H1 (cell line): ENCODE data around the gene AGAP3.

ENCODE experiments used
- EP300 ChIP-seq, 2 experiments: IDR thresholded peaks; 1 replicate in 1 of 2; 2 replicates in 1 of 2; pipeline ENCODE4 v1.6.1; 2011 to 2012; ENCODE audit warnings: low read depth in 2 of 2, low read length in 2 of 2, mild to moderate bottlenecking in 2 of 2, borderline replicate concordance in 1 of 2, inconsistent platforms in 1 of 2, moderate library complexity in 1 of 2
- HDAC2 ChIP-seq, 2 experiments: fragments of 300-600 bp in 1 of 2; sonication (generic) in 1 of 2; IDR thresholded peaks; 2 replicates each; pipeline ENCODE4 v1.6.1; 2011 to 2012; ENCODE audit warnings: low read depth in 2 of 2, low read length in 2 of 2, mild to moderate bottlenecking in 2 of 2, moderate library complexity in 2 of 2, borderline replicate concordance in 1 of 2, inconsistent platforms in 1 of 2
- HDAC6 ChIP-seq: IDR thresholded peaks from one replicate; pipeline ENCODE4 v1.7.1; 2012; ENCODE audit warnings: low read depth, mild to moderate bottlenecking, inconsistent platforms, low read length, moderate library complexity
- JUN ChIP-seq: IDR thresholded peaks from 2 replicates; pipeline ENCODE4 v1.6.1; 2011; ENCODE audit warnings: low read depth, mild to moderate bottlenecking, improper control_type of control experiment, low read length
- SIN3A ChIP-seq, 2 experiments: IDR thresholded peaks in 1 of 2; conservative IDR thresholded peaks in 1 of 2; 2 replicates each; pipeline ENCODE4 v1.6.1; 2011 to 2012; ENCODE audit warnings: low read length in 2 of 2, improper control_type of control experiment in 1 of 2, low read depth in 1 of 2, mild to moderate bottlenecking in 1 of 2
- SP1 ChIP-seq: IDR thresholded peaks from 2 replicates; pipeline ENCODE4 v1.6.1; 2011; ENCODE audit warnings: low read depth, low read length
- YY1 ChIP-seq: IDR thresholded peaks from 2 replicates; pipeline ENCODE4 v1.6.1; 2011; ENCODE audit warnings: low read depth, mild to moderate bottlenecking, low read length
- TF ChIP-seq, protein P1 (sequence below), 3 experiments: IDR thresholded peaks; 1 replicate in 2 of 3; 2 replicates in 1 of 3; pipeline versions ENCODE4 v1.5.1 to v1.6.1; 2011; ENCODE audit warnings: low read length in 3 of 3, mild to moderate bottlenecking in 3 of 3, inconsistent platforms in 2 of 3, low read depth in 1 of 3, moderate library complexity in 1 of 3; ENCODE audit not compliant: insufficient read depth in 1 of 3; ENCODE audit errors: control extremely low read depth in 1 of 3

DNA sequence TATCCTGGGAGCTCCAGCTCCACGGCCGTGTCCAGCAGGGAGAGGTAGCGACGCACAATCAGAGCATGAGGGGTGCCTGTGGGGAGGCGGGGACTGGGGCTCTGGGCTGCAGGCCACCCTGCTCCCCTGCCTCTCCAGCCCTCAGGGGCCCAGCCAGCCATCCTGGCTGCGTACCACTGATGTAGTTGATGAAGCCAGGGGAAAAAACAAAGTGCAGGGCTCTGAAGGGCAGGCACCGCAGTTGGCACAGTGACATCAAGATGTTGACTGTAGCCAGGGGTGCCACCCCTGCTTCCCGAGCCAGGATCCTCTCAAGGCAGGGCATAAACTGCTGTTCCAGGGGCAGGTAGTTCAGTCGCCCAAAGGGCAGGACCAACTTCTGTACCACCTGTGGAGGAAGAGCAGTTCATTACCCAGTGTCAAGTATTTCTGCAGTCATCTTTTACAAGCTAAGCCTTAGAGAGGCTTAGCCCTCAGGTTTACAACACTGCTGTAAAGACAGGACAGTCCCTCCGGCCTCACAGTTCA, 8.5 kb upstream of the AGAP3 start:
- TF ChIP-seq JUN: no peak
- no peak for TF ChIP-seq HDAC6
- TF ChIP-seq, protein P1, sequence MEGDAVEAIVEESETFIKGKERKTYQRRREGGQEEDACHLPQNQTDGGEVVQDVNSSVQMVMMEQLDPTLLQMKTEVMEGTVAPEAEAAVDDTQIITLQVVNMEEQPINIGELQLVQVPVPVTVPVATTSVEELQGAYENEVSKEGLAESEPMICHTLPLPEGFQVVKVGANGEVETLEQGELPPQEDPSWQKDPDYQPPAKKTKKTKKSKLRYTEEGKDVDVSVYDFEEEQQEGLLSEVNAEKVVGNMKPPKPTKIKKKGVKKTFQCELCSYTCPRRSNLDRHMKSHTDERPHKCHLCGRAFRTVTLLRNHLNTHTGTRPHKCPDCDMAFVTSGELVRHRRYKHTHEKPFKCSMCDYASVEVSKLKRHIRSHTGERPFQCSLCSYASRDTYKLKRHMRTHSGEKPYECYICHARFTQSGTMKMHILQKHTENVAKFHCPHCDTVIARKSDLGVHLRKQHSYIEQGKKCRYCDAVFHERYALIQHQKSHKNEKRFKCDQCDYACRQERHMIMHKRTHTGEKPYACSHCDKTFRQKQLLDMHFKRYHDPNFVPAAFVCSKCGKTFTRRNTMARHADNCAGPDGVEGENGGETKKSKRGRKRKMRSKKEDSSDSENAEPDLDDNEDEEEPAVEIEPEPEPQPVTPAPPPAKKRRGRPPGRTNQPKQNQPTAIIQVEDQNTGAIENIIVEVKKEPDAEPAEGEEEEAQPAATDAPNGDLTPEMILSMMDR (IDR thresholded peaks at IDR 0.05; ENCODE audit: control extremely low read depth in 1 of 3, insufficient read depth in 1 of 3, low read depth in 1 of 3, low read length in 3 of 3): no peak
- no peak for TF ChIP-seq HDAC2 (IDR thresholded peaks at IDR 0.05; ENCODE audit: borderline replicate concordance in 1 of 2, low read depth in 2 of 2, low read length in 2 of 2)
- TF ChIP-seq SIN3A (conservative IDR thresholded peaks at IDR 0.05 in 1 of 2, IDR thresholded peaks at IDR 0.05 in 1 of 2; ENCODE audit: low read depth in 1 of 2, low read length in 2 of 2): no peak
- TF ChIP-seq YY1: no peak
- no peak for TF ChIP-seq SP1
- TF ChIP-seq EP300 (IDR thresholded peaks at IDR 0.05; ENCODE audit: borderline replicate concordance in 1 of 2, low read depth in 2 of 2, low read length in 2 of 2): no peak
